ENCODE measurements around the gene ACACB.

ACACB gene

DNA sequence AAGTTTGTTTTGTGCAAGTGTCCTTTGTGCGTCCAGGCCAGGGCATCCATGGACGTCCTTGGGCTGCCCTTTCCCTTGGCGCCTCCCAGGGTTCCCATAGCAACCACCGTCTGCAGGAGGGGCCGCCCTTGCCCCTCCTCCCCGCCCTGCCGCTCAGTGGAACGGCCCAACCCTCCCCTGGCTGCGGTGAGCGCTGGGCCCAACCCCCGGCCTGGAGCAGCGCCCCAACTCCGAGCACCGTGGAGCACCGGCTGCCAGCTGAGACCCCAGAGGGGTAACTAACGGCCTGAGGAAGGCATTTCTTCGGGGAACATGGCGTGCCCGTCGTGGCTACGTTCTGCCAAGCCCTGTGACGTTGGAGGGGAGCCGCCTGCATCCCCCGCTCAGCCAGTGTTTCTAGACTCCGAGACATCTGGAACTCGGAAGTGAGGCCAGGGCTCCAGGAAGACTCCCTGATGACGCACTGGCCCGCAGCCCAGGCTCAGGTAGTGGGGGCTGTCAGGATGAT lies 5.3 kb upstream of the ACACB start:
- DNase-seq (ENCODE audit: low spot score) = peak; percentile 95

DNA sequence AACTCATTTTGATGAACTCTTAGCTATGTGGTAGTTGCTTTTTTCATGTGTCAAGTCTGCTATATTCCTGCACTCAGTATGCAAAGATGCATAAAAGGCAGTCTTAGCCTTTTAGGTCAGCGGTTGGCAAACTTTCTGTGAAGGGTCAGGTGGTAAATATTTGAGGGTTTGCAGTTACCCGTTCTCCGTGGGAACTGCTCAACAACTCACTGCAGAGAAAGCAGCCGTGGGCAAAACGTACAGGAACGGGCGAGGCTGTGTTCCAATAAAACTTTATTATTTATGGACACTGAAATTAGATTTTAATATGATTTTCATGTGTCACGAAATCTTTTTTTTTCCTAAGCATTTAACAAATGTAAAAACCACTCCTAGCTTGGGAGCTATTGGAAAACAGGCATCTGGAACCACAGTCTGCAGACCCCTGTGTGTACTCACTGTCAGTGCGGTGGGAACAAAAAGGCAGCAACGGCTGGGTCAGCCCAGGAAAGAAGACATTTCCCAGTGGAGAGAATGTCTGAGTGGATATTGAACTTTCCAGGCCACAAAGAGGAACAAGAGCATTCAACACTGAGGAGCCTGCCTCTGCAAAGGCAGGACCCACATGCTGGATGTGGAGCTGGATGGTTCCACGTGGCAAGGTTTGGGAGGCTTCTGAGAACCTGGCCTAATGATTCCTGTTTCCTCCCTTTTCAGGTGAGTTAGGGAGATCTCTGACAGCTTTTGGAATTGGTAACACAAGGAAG lies 3.5 kb upstream of the ACACB start:
- no peak for DNase-seq (ENCODE audit: low spot score)

DNA sequence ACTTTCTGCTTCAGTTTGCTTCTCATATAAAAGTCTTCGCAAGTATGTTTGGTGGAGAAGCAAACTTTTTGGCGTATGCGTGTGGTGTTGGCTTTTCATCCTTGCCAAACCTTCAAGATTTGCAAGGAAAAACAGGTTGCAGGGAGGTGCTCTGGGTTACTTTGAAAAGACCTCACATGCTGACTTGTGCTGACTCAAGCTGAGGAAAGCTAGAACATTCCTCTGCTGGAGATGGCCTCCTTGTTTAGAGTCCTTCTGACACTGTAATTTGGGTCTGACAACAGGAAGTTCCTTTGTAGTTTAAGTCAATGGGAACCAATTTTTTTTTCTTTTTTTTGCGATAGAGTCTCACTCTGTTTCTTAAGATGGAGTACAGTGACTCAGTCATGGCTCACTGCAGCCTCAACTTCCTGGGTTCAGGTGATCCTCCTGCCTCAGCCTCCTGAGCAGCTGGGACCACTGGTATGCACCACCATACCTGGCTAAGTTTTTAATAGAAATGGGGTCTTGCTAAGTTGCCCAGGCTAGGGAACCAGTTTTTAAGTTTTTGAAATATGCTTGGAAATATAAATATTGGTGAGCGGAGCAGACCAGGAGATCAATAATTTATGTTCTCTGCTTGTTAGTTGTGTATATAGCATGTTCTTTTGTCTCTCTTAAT lies 2.6 kb upstream of the ACACB start:
- no peak for DNase-seq (ENCODE audit: low spot score)

DNA sequence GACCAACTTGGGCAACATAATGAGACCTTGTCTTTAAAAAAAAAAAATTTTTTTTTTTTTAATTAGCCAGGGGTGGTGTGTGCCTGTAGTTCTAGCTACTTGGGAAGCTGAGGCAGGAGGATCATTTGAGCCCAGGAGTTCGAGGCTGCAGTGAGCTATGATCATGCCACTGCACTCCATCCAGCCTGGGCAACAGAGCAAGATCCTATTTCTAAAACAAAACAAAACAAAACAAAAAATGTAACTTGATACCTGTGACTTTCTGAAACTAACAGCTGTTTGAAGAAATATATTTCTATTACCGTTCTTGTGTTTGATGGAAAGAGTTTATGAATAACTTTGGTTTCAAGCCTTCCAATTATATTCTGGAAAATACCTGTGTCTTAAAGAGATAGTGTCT lies 1.7 kb upstream of the ACACB start:
- DNase-seq (ENCODE audit: low spot score) = no peak

DNA sequence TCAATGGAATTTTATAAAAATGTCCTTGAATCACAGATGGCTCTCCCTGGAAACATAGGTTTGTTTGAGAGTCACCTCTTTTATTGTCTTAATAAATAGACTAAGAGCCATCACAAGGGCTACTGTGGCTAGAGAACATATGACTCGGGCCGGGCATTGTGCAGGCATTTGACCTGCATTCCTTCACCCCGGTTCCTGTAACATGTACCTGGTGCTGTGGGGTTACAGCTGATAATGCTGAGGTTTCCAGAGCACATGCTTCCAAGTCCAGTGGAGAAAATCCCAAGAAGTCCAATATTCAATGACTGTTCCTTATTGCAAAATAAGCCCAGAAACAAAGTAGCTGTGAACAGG lies 1.0 kb upstream of the ACACB start:
- no peak for DNase-seq (ENCODE audit: low spot score)

DNA sequence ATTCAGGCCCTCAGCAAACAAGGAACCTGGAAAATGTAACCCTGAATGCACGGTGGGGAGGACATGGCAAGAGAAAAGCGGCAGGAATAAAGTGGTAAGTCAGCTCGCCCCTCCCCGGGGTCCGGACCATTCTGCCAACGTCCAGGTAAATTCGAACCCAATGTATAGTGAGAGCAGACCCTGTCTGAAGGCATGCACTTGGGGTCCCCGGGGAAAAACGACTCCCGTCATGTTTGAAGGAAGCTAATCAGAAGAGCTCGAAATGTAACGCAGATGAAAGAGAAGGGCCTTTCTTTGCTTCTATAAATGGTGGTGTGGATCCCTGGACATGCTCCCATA lies 193 bp downstream of the ACACB start:
- no peak for DNase-seq (ENCODE audit: low spot score)

DNA sequence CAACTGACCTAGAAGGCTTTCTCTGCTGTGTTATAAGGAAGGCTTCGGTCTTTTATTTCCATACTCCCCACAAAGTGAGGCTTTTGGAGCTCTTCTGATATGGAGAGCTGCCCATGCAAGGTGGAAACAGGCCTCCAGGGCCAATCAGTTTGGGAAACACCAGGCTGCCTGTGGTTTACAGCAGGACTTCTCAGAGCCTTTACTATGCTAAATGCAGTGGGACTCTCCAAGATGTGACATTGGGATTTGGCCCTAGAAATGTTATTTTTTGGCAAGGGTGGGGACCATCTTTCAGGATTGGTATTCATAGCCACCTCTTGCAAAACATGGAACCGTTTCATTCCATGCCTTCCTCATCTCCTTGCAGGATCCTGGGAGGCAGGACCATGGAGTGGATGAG lies 3.7 kb downstream of the ACACB start:
- no peak for DNase-seq (ENCODE audit: low spot score)

DNA sequence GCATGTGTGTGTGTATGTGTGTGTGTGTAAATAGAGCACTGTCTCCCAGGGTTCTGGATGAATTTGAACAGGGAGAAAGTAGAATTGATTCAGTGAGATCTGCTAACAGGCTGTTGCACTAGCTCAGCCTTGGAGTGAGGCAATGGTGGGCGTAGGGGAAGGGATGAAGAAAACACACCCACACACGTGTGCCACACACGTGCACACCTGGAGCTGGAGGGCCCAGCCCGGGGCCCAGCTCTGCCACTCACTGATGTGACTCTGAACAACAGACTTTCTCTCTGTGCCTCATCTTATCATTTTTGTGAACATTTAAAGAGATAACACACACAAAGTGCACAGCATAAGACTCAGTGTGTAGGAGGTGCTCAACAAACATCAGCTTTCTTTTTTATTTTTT lies 4.2 kb downstream of the ACACB start:
- DNase-seq (ENCODE audit: low spot score) = no peak

DNA sequence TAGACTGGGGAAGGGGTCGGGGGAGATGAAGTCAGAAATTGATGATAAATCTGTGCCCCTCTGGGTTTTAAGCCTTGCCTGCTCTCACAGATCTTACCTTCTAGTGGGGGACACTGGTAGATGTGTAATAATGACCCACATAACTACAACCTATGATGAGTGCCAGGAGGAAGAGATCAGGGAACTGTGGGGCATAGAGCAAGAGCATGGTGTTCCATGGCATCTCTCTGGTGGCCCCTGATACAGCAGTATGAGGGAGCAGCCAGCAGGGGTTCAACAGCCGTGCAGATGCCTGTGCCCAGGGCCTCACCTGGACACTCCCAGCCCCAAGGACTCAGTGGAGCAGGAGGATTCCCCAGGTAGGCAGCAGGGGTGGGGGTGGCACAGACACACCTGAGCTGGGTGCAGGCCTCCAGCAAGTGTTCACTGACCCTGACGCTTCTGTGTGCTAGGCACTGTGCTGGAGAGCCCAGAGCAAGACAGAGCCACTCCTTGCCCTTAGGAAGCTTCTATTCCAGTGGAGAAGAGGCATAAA lies 5.0 kb downstream of the ACACB start:
- DNase-seq (ENCODE audit: low spot score) = no peak

DNA sequence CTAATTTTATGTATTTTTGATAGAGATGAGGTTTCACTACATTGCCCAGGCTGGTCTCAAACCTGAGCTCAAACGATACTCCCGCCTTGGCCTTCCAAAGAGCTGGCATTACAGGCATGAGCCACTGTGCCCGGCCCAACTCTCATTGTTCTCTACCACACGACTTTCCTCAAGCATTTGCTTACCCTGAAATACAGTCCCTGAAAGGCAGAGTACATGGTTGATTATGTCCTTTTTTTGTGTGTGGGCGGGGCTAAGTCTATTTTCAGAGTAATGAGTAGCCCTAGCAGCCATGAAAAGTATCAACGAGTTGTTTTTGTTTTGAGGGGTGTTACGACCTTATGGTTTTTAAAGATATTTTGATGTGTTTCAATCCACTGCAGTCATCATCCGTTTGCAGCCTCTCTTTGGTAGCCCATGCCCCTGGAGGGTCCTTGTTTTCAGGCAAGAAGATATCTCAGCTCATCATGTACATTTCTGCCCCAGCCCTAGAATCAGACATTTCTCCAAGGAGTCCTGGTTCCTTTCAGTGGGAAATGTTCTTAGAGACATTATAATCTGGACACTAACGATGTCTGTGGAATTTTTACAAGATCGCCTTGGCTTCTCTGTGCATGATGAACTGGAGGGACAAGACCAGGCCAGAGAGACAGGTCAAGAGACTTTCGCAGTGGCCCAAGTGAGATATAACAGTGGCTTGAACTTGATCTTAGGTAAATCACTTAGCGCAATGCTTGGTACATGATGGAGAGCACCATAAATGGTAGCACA lies 8.7 kb downstream of the ACACB start:
- DNase-seq (ENCODE audit: low spot score) = no peak

DNA sequence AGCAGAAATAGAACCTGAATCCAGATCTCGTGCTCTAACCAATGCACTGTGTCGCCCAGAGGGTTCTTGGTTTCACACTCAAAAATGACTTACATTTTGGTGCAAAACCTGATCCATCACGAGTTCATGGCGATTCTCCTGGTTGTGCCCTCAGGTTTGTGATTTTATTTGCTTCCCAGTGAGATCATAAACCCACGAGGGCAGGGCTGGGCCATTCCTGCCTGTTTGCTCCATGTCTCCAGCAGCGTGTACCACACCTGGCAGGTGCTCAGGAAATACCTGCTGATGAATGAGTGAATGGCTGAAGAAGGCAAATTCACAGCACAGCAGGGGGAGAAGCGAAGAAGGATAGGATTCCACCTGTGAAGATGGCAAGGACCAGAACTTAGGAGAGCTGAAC lies 9.4 kb downstream of the ACACB start:
- no peak for DNase-seq (ENCODE audit: low spot score)

DNA sequence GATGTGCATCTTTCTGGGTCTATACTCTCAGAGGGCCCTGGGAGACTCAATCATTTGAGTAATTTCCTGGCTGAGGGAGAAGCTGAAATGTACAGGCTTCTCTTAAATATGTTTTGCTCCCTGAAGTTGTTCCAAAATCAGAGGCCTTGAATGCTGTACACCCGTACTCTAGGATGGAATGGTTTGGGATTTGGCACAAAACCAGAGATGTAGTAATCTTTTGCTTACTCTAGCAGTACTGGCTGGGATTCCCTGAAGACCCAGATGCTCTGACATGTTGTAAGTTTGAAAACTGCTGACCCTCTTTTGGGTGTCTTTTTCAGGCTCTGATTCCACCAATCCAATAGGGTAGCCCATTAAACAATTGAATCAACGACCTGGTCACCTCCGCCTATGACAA lies 10.4 kb downstream of the ACACB start:
- DNase-seq (ENCODE audit: low spot score) = no peak

DNA sequence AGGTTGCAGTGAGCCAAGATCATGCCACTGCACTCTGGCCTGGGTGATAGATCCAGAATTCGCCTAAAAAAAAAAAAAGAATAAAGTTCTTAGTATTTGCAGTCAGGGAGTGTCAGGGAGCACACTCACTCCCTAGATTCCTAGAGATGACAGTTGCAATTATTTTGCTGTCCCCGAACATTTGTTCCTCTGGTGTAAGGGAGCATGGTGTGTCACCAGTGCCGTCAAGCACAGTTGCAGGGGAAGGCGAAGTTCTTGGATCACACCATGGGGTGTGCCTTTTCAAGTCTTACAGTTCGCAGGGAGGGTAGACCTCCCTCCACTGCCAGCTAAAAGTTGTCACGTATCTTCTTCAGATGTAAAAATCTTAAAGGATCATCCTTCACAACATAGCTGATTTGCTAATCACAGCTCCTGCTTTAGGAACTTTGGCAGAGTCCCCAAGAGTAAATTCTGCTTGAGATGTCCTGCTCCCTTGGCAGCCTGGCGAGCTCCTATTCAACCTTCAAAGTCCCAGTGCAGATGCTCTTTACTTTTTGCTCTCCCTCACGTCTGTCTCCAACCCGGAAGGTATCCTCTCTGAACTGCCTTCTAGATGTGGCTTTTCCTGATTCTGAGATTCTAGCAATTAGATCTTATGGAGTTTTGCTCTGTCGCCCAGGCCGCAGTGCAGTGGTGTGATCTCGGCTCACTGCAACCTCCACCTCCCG lies 11.3 kb downstream of the ACACB start:
- no peak for DNase-seq (ENCODE audit: low spot score)

DNA sequence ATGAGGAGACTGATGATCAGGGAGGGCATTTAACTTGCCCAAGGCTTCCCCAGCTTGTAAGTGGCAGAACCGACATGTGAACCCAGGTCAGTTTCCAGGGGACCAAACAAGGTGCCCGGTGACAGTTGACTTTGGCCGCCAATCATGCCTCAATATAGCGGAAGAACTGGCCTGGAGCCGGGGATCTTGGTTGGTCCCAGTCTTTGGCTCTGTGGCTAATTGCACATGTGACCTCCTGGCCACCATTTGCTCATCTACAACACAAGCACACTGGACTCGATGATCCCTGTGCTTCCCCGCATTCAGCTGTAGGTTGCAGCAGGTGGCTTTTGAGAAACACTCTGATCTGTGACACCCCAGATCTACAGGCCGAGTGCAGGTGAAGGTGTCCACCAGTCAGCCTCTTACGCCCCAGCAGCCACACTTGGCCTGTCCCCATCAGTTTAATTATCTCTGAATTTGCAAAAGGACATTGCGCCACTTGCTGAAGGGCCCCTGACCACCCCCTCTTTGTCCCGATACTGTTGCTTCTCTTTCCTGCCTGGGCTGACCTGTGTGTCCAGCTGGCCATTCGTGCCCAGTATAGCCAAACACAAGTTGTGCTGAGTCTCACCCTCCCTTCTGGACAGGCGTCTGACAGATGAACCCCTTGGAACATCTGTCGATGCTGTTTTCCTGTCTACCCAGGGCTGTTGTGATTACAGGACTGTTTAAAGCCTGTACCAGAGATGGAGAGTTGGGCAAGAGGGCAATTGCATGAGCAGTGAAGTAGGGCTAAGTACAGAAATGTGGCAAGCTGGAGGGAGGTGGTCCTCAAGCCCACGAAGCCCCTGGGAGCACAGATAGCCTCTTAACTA lies 14.1 kb downstream of the ACACB start:
- no peak for DNase-seq (ENCODE audit: low spot score)

DNA sequence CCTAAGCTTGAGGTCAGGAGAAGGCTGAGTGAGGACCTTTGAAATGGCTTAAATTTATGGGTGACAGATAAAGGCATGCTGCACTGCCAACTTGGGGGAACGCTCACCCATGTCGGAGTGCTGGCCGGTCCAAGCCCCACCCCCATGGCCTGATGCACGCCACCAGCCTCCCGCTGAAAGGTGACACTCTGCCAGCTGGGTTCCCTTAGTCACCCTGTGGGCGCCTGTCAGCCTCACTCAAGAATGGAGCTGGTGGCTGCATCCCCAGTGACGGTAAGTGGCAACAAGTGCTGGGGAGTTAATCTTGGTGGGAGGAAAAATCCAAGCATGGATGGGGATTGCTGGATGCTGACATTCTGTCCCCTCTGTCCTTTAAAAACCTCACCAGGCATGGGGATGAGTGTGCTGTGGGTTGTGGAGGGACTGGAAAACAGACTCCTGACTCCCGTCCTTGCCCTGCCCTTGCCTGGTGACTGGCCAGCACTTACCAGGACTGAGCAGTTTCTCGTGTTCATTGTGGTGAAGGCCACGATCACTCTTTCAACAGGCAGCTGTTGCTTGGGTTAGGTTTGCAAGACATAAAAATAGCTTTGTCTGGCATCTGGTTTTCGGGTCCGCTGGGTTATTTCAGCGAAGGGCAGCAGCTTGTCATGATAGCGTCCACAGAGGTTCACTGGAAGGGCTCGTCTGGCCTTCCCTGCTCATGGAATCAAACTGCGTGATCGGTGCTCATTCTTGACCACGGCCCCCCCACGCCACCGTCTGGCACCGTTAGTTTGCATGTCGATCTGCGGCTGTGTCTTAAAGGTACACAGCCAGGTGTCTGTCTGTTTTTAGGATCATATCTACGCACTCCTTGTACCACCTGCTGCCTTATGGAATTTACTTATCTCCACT lies 15.0 kb downstream of the ACACB start:
- DNase-seq (ENCODE audit: low spot score) = no peak

DNA sequence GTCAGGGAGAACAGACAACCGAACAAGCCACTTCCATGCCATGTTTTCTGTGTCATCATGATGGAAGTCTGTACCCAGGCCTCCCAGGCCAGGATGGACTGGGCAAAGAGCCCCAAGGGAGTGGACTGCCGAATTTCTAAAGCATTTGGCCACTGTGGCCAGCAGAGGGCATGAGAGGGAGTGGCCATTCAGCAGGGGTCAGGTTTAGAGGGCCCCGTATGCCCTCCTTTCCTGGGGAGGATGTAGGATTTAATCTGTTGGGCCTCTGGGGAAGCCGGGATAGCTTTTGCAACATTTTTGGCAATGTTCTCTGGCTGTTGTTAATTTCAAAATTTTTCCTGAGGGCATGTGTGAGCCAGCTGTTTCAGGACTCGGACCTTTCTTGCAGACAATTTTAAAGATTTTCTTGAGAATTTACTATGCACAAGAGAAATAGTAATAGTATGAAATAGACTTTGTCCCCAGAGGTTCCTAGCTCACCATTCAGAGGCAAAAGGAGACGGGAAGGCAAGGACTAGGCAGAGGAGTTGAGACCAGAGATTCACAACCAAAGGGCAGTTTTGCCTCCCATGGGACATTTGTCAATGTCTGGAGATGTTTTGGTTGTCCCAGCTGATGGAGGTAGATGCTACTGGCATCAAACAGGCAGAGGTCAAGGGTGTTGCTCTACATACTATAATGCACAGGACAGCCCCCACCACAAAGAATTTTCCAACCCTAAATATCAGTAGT lies 18.0 kb downstream of the ACACB start:
- DNase-seq (ENCODE audit: low spot score) = no peak

DNA sequence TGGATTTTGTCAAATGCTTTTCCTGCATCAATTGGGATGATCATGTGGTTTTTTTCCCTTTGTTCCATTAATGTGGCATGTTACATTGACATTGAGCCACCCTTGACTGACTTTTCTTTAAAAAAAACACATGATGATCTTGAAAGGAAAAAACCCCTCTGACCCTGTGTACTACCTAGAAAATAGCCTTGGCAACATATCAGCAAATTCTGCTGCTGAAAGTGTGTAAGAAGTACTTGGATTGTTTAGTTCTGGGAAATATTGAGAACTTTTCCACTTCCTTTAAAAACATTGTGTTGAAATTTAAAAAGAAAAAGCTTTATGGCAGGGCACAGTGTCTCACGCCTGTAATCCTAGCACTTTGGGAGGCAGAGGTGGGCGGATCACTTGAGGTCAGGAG lies 20.7 kb downstream of the ACACB start:
- no peak for DNase-seq (ENCODE audit: low spot score)

DNA sequence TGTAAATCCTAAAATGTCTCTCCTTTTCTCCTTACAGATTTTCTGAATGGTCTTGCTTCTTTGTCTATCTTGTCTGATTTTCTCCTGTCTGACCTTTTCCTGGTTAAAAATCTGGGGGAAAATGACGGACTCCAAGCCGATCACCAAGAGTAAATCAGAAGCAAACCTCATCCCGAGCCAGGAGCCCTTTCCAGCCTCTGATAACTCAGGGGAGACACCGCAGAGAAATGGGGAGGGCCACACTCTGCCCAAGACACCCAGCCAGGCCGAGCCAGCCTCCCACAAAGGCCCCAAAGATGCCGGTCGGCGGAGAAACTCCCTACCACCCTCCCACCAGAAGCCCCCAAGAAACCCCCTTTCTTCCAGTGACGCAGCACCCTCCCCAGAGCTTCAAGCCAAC lies 23.0 kb downstream of the ACACB start:
- no peak for DNase-seq (ENCODE audit: low spot score)

DNA sequence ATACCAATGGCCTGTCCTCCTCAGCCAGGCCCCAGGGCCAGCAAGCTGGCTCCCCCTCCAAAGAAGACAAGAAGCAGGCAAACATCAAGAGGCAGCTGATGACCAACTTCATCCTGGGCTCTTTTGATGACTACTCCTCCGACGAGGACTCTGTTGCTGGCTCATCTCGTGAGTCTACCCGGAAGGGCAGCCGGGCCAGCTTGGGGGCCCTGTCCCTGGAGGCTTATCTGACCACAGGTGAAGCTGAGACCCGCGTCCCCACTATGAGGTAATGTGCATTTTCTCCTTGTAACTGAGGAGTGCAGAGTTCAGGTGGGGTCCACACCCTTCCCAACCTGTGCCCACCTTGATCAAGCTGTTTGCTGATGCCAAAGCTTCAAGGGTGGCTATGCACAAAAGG lies 23.4 kb downstream of the ACACB start:
- no peak for DNase-seq (ENCODE audit: low spot score)

DNA sequence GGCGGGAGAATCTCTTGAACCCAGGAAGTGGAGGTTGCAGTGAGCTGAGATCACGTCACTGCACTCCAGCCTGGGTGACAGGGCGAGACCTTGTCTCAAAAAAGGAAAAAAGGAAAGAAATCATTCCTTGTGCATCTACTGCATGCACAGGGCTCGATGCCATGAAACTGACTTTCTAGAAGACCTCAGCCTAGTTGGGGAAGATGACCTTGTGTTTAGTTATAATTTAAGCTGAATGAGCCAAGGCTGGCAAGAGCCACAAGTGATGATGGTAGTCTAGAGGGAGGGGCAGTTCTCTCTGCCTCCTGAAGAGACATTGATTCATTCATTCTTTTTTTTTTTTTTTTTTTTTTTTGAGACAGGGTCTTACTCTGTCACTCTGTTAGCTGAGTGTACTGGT lies 24.2 kb downstream of the ACACB start:
- DNase-seq (ENCODE audit: low spot score) = no peak

Data from globus pallidus (tissue), 1 donor.